ENCODE measurements around the gene TPRG1L.

TPRG1L gene

GRCh38 chr1:3630161-3630611 lies 5.4 kb downstream of the TPRG1L start:
- no peak for DNase-seq

GRCh38 chr1:3630914-3631313 lies 6.1 kb downstream of the TPRG1L start:
- no peak for DNase-seq

GRCh38 chr1:3631320-3632260 lies 6.8 kb downstream of the TPRG1L start:
- DNase-seq: no peak

GRCh38 chr1:3632298-3632697 lies 7.5 kb downstream of the TPRG1L start:
- DNase-seq: no peak

GRCh38 chr1:3632716-3633343 lies 8.0 kb downstream of the TPRG1L start:
- no peak for DNase-seq

GRCh38 chr1:3633344-3634058 lies 8.7 kb downstream of the TPRG1L start:
- no peak for DNase-seq

GRCh38 chr1:3634059-3634800 lies 9.4 kb downstream of the TPRG1L start:
- DNase-seq: no peak

- no peak for DNase-seq
Observed at GRCh38 chr1:3636080-3636479, 11.3 kb downstream of the TPRG1L start.

- DNase-seq: no peak
Observed at GRCh38 chr1:3636531-3636930, 11.7 kb downstream of the TPRG1L start.

GRCh38 chr1:3638027-3638426 lies 13.2 kb downstream of the TPRG1L start:
- no peak for DNase-seq

- DNase-seq: no peak
Observed at GRCh38 chr1:3638676-3639075, 13.9 kb downstream of the TPRG1L start.

GRCh38 chr1:3639397-3639911 lies 14.6 kb downstream of the TPRG1L start:
- no peak for DNase-seq

GRCh38 chr1:3640121-3640837 lies 15.5 kb downstream of the TPRG1L start:
- no peak for DNase-seq

- DNase-seq: no peak
Observed at GRCh38 chr1:3641046-3641760, 16.4 kb downstream of the TPRG1L start.

GRCh38 chr1:3641816-3642215 lies 17.0 kb downstream of the TPRG1L start:
- DNase-seq: no peak

- DNase-seq: no peak
Observed at GRCh38 chr1:3642919-3643675, 18.3 kb downstream of the TPRG1L start.

- no peak for DNase-seq
Observed at GRCh38 chr1:3644273-3644672, 19.5 kb downstream of the TPRG1L start.

GRCh38 chr1:3645247-3645646 lies 20.4 kb downstream of the TPRG1L start:
- DNase-seq: no peak

- no peak for DNase-seq
Observed at GRCh38 chr1:3645666-3646355, 21.0 kb downstream of the TPRG1L start.

- no peak for DNase-seq
Observed at GRCh38 chr1:3646596-3646995, 21.8 kb downstream of the TPRG1L start.
